Ovary (tissue), 9 donors: ENCODE results near the gene RASD1. TPM values are rescaled to one million over a fixed set of nuclear protein-coding genes. Genes with fewer than 3 reads are reported as not detected.
A peak's percentile ranks its signal among the peaks of the same experiment; 100 is the strongest.

Source experiments
- DNase-seq, 5 donors: peaks; one replicate each; pipeline ENCODE4 v3.0.0-alpha.2; 2019 to 2020
- H3K27ac ChIP-seq, 2 donors: fragments of 200-600 bp; one replicate each; pipeline versions ENCODE4 v1.5.1 to v1.8.0; 2019 to 2022
- H3K27me3 ChIP-seq: fragments of 200-600 bp; one replicate; pipeline ENCODE4 v1.8.0; 2022
- H3K36me3 ChIP-seq: fragments of 200-600 bp; sonication (generic); one replicate; pipeline ENCODE4 v1.5.1; 2019
- H3K4me1 ChIP-seq: one replicate; pipeline ENCODE4 v1.8.1; 2013; ENCODE audit warnings: mild to moderate bottlenecking, moderate library complexity; ENCODE audit not compliant: insufficient read depth
- H3K4me3 ChIP-seq: fragments of 200-600 bp; sonication (generic); one replicate; pipeline ENCODE4 v1.5.1; 2017
- H3K9me3 ChIP-seq, 2 donors: fragments of 200-600 bp in 1 of 2; sonication (generic) in 1 of 2; one replicate each; pipeline versions ENCODE4 v1.5.1 to v1.8.1; 2013 to 2019; ENCODE audit warnings: mild to moderate bottlenecking in 1 of 2, moderate library complexity in 1 of 2
- CTCF ChIP-seq, 3 donors: fragments of 450-650 bp in 2 of 3; fragments of 200-600 bp in 1 of 3; IDR thresholded peaks; one replicate each; pipeline versions ENCODE4 v1.5.1 to v1.8.0; 2016 to 2022; ENCODE audit warnings: antibody characterized with exemption in 3 of 3, mild to moderate bottlenecking in 1 of 3
- EP300 ChIP-seq: sonication (generic); formaldehyde crosslinking; IDR thresholded peaks from one replicate; pipeline ENCODE4 v1.6.1; 2017; ENCODE audit warnings: antibody characterized with exemption
- POLR2A ChIP-seq: fragments of 450-650 bp; IDR thresholded peaks from one replicate; pipeline ENCODE4 v1.6.1; 2017; ENCODE audit warnings: antibody characterized with exemption, mild to moderate bottlenecking, moderate library complexity
- WGBS, 3 donors: extraction: QIAGEN DNeasy Blood & Tissue Kit in 1 of 3; methylation state at CpG; one replicate each; pipeline versions ENCODE4 v1.1.5 to v1.1.7; 2013 to 2017; 5-methylcytosine and 5-hydroxymethylcytosine counted together
- intact Hi-C, 4 donors: fragments of 100-400 bp; cut with DNase I; formaldehyde crosslinking; loops; one replicate each; pipeline versions ENCODE4 v1.11.0 to v1.15.1; 2022 to 2023
- polyA plus RNA-seq, 2 donors: library from polyadenylated mRNA; stranded (reverse); fragments of 200-250 nt in 1 of 2; fragments of 350-450 nt in 1 of 2; fragmentation: Illumina TruSeq in 1 of 2; extraction: RNeasy Lipid Tissue Mini Kit (QIAGEN cat#74804) in 1 of 2; gene quantifications; one replicate each; pipeline ENCODE4 v1.2.3, GENCODE V29; 2013 to 2014
- total RNA-seq, 7 donors: library from RNA; depleted of rRNA in 2 of 7; stranded (reverse); fragments of >200 nt in 2 of 7; fragmentation: NEBNext Ultra II Directional in 3 of 7; extraction: Animal tissue kit (Norgen Biotek cat#: 25700) in 3 of 7; gene quantifications; one replicate each; pipeline versions ENCODE4 v1.1.0 to v1.2.4, GENCODE V29; 2016 to 2023
- donor health status: DM: no; HTN: no; CAD: no; lungs with moderate emphysema.
- donor health status: DM: no; HTN: no; CAD: no.
- donor health status: Bipolar disorder and iron deficiency.
- donor health status: DM: yes; HTN: yes; CAD: no.
- donor health status: DM: no; HTN: no; CAD: no.
- donor health status: DM: yes; HTN: yes; CAD: no.

Gene RASD1
- total and polyA plus RNA-seq, 9 donors, result 1.9 to 55.9 (median 27.3) TPM

DNA sequence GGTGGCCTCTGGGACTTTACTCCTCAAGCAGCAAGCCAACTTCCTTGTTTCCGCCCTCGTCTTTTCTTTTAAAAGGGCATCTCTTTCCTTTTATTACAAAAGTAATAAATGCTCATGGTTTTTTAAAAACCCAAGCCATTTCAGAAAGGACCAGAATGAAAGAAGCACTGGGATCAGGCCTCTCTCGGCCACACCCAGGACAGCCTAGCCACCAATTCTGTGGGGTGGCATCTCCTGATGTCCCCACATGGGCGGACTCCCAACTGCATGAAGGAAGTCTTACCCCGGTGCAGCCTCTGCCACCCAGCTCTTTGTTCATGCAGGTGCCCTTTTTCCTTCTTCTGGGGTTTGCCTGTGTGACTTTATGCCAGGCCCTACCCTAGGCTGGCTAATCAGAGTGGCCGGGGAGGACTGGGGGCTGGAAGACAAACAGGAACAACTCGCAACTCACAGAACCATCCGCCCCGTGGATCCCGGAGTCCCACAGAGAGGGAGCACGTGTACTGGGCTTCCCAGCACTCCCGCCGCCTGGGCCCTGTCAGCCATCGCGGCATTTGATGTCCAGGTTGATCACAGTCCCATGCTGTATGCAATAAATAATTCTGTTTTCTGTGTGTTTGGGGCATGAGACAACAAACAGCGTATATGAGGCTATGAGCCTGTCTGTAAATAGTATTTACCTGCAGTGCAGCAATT lies 2.6 kb upstream of the RASD1 start:
- Histone ChIP-seq H3K36me3 (no peaks in the 10 kb centered on the region), H3K4me1 (peaks cover 4% of the 10 kb centered on the region), H3K27ac (no peak overlapping the region), H3K4me3 (no peak overlapping the region), H3K27me3 (no peaks in the 10 kb centered on the region), H3K9me3 (no peaks in the 10 kb centered on the region)
- 86 to 93% (median 92%) methylated on average over 16 of the region's 16 CpGs for WGBS, 3 donors
- DNase-seq, result peak in 1 of 5 donors; percentile 28
- intact Hi-C loops, result loop anchor here (5.0 to 10.0 kb wide), 5 partner anchors 69 to 146 kb away; partner anchors contain the start of gene PEMT (in 2 of the 4)
- TF ChIP-seq CTCF (IDR thresholded peaks at IDR 0.05) (no peak), EP300 (no peak)

- Histone ChIP-seq H3K27me3 (no peaks in the 10 kb centered on the region), H3K27ac (no peak overlapping the region), H3K36me3 (no peaks in the 10 kb centered on the region), H3K4me3 (no peak overlapping the region), H3K4me1 (peaks cover 4% of the 10 kb centered on the region), H3K9me3 (no peaks in the 10 kb centered on the region)
- intact Hi-C loops, result loop anchor here (2.0 to 10.0 kb wide), 6 partner anchors 69 to 147 kb away; partner anchors contain the start of gene PEMT (in 2 of the 4)
- DNase-seq, result peak in 1 of 5 donors; percentile 36
- WGBS, 3 donors, result 93 to 95% (median 94%) methylated on average over 10 of the region's 10 CpGs
- TF ChIP-seq EP300 (no peak), POLR2A (no peak), CTCF (IDR thresholded peaks at IDR 0.05) (no peak)
These were observed 1.8 kb upstream of the RASD1 start for GRCh38 chr17:17497845-17498520.

DNA sequence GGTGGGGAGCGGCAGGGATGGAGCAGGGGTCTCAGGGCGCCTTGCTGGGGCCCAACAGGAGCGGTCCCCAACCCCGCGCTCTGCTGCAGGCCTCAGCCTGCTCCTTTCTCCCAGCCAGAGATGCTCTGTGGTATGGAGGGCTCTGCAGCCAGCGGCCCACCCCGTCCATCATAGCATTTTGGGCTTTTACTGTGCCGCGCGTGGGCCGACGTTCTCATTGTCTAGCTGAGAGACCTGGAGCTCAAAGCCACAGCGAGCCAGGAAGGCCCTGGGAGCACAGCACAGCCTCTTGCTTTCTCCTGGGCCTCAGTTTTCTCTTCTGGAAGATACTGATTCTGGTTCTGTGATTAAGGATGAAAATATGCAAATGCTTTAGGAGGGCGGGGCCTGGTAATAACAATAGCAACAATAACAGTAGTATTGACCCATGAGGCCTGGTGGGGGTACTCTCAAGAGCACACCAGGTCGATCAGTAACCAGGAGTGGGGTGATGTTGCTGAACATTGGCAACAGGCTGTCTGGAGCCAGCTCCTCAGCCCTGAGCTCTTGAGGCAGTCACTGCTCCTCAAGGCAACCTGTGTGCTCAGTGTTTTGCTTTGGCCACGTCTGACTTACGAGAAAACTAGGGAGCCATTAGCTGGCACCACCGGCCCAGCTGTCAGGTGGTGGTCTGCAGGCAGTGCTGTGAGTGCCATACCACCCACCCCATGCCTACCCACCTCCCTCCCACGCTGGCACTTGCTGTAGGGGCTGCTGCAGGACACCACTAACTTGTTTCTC lies 1.1 kb upstream of the RASD1 start:
- 36 to 46% (median 36%) methylated on average over 17 to 19 of the region's 19 CpGs for WGBS, 3 donors
- intact Hi-C loops, result loop anchor here (2.0 to 10.0 kb wide), 6 partner anchors 70 to 148 kb away; partner anchors contain the start of gene PEMT (in 2 of the 4)
- no peak for TF ChIP-seq EP300
- TF ChIP-seq CTCF (IDR thresholded peaks at IDR 0.05), result no peak
- no peak for TF ChIP-seq POLR2A
- DNase-seq, result peak in 3 of 5 donors; percentile 19 to 39 (median 25)
- no peaks in the 10 kb centered on the region for H3K27me3 ChIP-seq
- H3K36me3 ChIP-seq, result no peaks in the 10 kb centered on the region
- peak overlapping the region; percentile 58 for H3K4me3 ChIP-seq
- peaks cover 4% of the 10 kb centered on the region for H3K4me1 ChIP-seq
- no peak overlapping the region for H3K27ac ChIP-seq
- no peaks in the 10 kb centered on the region for H3K9me3 ChIP-seq

- no peaks in the 10 kb centered on the region for H3K27me3 ChIP-seq
- H3K4me3 ChIP-seq, result peak overlapping the region; percentile 58
- H3K9me3 ChIP-seq, result no peaks in the 10 kb centered on the region
- peak in 2 of 5 donors; percentile 40 to 42 for DNase-seq
- WGBS, 3 donors, result 1 to 3% (median 1%) methylated on average over 39 to 65 of the region's 65 CpGs
- TF ChIP-seq EP300 (no peak), CTCF (IDR thresholded peaks at IDR 0.05) (no peak), POLR2A (no peak)
- intact Hi-C loops, result loop anchor here (2.0 to 10.0 kb wide), 6 partner anchors 72 to 149 kb away; partner anchors contain the start of gene PEMT (in 2 of the 4)
- peaks cover 4% of the 10 kb centered on the region for H3K4me1 ChIP-seq
- H3K27ac ChIP-seq, result no peak overlapping the region
- H3K36me3 ChIP-seq, result no peaks in the 10 kb centered on the region
These were observed 533 bp downstream of the RASD1 start for GRCh38 chr17:17495536-17496188.
